Esophagus muscularis mucosa (tissue), 4 donors: ENCODE data around the gene TM4SF18. TPM values are rescaled to one million over a fixed set of nuclear protein-coding genes. Genes with fewer than 3 reads are reported as not detected.

Experiments
- DNase-seq: peaks from one replicate; pipeline ENCODE4 v3.0.0-alpha.2; 2017; ENCODE audit errors: extremely low spot score
- H3K27ac ChIP-seq, 4 donors: fragments of 200-600 bp; sonication (generic); replicated peaks in 1 of 4; 1 replicate in 3 of 4; 2 replicates in 1 of 4; pipeline ENCODE4 v1.5.1; 2016 to 2019; ENCODE audit warnings: mild to moderate bottlenecking in 1 of 4
- H3K27me3 ChIP-seq, 4 donors: fragments of 200-600 bp; sonication (generic); one replicate each; pipeline versions ENCODE4 v1.5.1 to v1.6.0; 2016 to 2019
- H3K36me3 ChIP-seq, 4 donors: fragments of 200-600 bp; sonication (generic); one replicate each; pipeline ENCODE4 v1.5.1; 2016 to 2019
- H3K4me1 ChIP-seq, 4 donors: fragments of 200-600 bp; sonication (generic); one replicate each; pipeline ENCODE4 v1.5.1; 2016 to 2019
- H3K4me3 ChIP-seq, 4 donors: fragments of 200-600 bp; sonication (generic); 1 replicate in 2 of 4; 2 replicates in 2 of 4; pipeline ENCODE4 v1.5.1; 2016 to 2019; ENCODE audit warnings: mild to moderate bottlenecking in 4 of 4, moderate library complexity in 1 of 4
- H3K9me3 ChIP-seq, 4 donors: fragments of 200-600 bp; sonication (generic); 1 replicate in 3 of 4; 2 replicates in 1 of 4; pipeline ENCODE4 v1.5.1; 2016 to 2019
- CTCF ChIP-seq, 3 experiments: fragments of 200-600 bp in 2 of 3; fragments of 450-650 bp in 1 of 3; sonication (generic) in 2 of 3; IDR thresholded peaks; one replicate each; pipeline ENCODE4 v1.5.1; 2017 to 2019; ENCODE audit warnings: antibody characterized with exemption in 3 of 3, mild to moderate bottlenecking in 2 of 3, moderate library complexity in 1 of 3
- EP300 ChIP-seq: sonication (generic); formaldehyde crosslinking; IDR thresholded peaks from one replicate; pipeline ENCODE4 v1.6.1; 2017; ENCODE audit warnings: antibody characterized with exemption
- POLR2A ChIP-seq: fragments of 450-650 bp; IDR thresholded peaks from one replicate; pipeline ENCODE4 v1.6.1; 2017; ENCODE audit warnings: antibody characterized with exemption, moderate library complexity, mild to moderate bottlenecking, low read depth
- POLR2AphosphoS5 ChIP-seq, 2 donors: sonication (generic); formaldehyde crosslinking; IDR thresholded peaks; one replicate each; pipeline ENCODE4 v1.6.1; 2017; ENCODE audit warnings: antibody characterized with exemption in 2 of 2
- WGBS: methylation state at CpG from one replicate; pipeline ENCODE4 v1.1.5; 2018; 5-methylcytosine and 5-hydroxymethylcytosine counted together
- intact Hi-C: fragments of 100-400 bp; cut with DNase I; formaldehyde crosslinking; loops from one replicate; pipeline ENCODE4 v1.15.1; 2023
- total RNA-seq, 4 donors: library from RNA; depleted of rRNA; stranded (reverse); fragments of >200 nt; gene quantifications; one replicate each; pipeline versions ENCODE4 v1.1.0 to v1.2.1, GENCODE V29; 2016

The TM4SF18 gene
- total RNA-seq, 4 donors from 2014 or later, result 0.83 to 10.6 (median 6.5) TPM

GRCh38 chr3:149374793-149375500 is 41.5 kb upstream of the TM4SF18 start:
- peaks cover 0 to 46% (median 0%) of the 10 kb centered on the region in 4 donors for H3K36me3 ChIP-seq
- H3K27ac ChIP-seq, result peak overlapping the region; percentile 50 to 78 (median 74)
- 81% methylated on average over 3 of the region's 3 CpGs for WGBS
- peaks cover 26 to 45% (median 40%) of the 10 kb centered on the region in 4 donors for H3K4me1 ChIP-seq
- TF ChIP-seq POLR2A, result no peak
- no peak for TF ChIP-seq CTCF (IDR thresholded peaks at IDR 0.05)
- no peak for TF ChIP-seq POLR2AphosphoS5 (IDR thresholded peaks at IDR 0.05)
- TF ChIP-seq EP300, result no peak
- H3K4me3 ChIP-seq, result peak overlapping the region; percentile 41 to 56 (median 44)
- DNase-seq, result no peak
- no peaks in the 10 kb centered on the region for H3K9me3 ChIP-seq
- no peaks in the 10 kb centered on the region for H3K27me3 ChIP-seq
- intact Hi-C loops, result no loop called here

GRCh38 chr3:149374391-149374790 is 41.0 kb upstream of the TM4SF18 start:
- Histone ChIP-seq H3K4me3 (peak overlapping the region in 1 of 4 donors; percentile 41), H3K27ac (peak overlapping the region in 1 of 4 donors; percentile 50), H3K9me3 (no peaks in the 10 kb centered on the region), H3K27me3 (no peaks in the 10 kb centered on the region), H3K4me1 (peaks cover 26 to 50% (median 45%) of the 10 kb centered on the region in 4 donors), H3K36me3 (peaks cover 0 to 51% (median 0%) of the 10 kb centered on the region in 4 donors)
- intact Hi-C loops, result no loop called here
- no peak for DNase-seq
- no peak for TF ChIP-seq CTCF (IDR thresholded peaks at IDR 0.05)
- no peak for TF ChIP-seq POLR2A
- WGBS, result 79% methylated on average over 1 of the region's 1 CpG

GRCh38 chr3:149373235-149374125 is 40.0 kb upstream of the TM4SF18 start:
- no peaks in the 10 kb centered on the region for H3K9me3 ChIP-seq
- peaks cover 0 to 60% (median 0%) of the 10 kb centered on the region in 4 donors for H3K36me3 ChIP-seq
- TF ChIP-seq CTCF (IDR thresholded peaks at IDR 0.05) (no peak), POLR2AphosphoS5 (IDR thresholded peaks at IDR 0.05) (no peak), EP300 (no peak), POLR2A (no peak)
- H3K27ac ChIP-seq, result peak overlapping the region in 3 of 4 donors; percentile 9 to 35 (median 33)
- H3K27me3 ChIP-seq, result no peaks in the 10 kb centered on the region
- 57% methylated on average over 2 of the region's 2 CpGs for WGBS
- H3K4me3 ChIP-seq, result peak overlapping the region in 2 of 4 donors; percentile 3 to 27
- H3K4me1 ChIP-seq, result peaks cover 19 to 47% (median 41%) of the 10 kb centered on the region in 4 donors
- DNase-seq, result no peak
- intact Hi-C loops, result no loop called here

GRCh38 chr3:149371723-149372114 is 38.3 kb upstream of the TM4SF18 start:
- 73% methylated on average over 2 of the region's 2 CpGs for whole genome bisulfite sequencing
- Histone ChIP-seq H3K27ac (peak overlapping the region; percentile 24 to 68 (median 47)), H3K9me3 (no peaks in the 10 kb centered on the region), H3K4me1 (peaks cover 14 to 39% (median 28%) of the 10 kb centered on the region in 4 donors), H3K4me3 (no peak overlapping the region), H3K36me3 (peaks cover 0 to 64% (median 0%) of the 10 kb centered on the region in 4 donors), H3K27me3 (no peaks in the 10 kb centered on the region)
- TF ChIP-seq POLR2AphosphoS5 (IDR thresholded peaks at IDR 0.05) (no peak), POLR2A (no peak), EP300 (no peak), CTCF (IDR thresholded peaks at IDR 0.05) (no peak)
- intact Hi-C loops, result no loop called here
- DNase-seq, result no peak
